Measurements from ENCODE around the gene PLPP7.
A peak's percentile ranks its signal among the peaks of the same experiment; 100 is the strongest.
"Not testable (repeated sequence)": the region's sequence is repeated elsewhere in the genome, so short reads cannot be mapped to it uniquely, and the experiment has no call there.

The PLPP7 gene

DNA sequence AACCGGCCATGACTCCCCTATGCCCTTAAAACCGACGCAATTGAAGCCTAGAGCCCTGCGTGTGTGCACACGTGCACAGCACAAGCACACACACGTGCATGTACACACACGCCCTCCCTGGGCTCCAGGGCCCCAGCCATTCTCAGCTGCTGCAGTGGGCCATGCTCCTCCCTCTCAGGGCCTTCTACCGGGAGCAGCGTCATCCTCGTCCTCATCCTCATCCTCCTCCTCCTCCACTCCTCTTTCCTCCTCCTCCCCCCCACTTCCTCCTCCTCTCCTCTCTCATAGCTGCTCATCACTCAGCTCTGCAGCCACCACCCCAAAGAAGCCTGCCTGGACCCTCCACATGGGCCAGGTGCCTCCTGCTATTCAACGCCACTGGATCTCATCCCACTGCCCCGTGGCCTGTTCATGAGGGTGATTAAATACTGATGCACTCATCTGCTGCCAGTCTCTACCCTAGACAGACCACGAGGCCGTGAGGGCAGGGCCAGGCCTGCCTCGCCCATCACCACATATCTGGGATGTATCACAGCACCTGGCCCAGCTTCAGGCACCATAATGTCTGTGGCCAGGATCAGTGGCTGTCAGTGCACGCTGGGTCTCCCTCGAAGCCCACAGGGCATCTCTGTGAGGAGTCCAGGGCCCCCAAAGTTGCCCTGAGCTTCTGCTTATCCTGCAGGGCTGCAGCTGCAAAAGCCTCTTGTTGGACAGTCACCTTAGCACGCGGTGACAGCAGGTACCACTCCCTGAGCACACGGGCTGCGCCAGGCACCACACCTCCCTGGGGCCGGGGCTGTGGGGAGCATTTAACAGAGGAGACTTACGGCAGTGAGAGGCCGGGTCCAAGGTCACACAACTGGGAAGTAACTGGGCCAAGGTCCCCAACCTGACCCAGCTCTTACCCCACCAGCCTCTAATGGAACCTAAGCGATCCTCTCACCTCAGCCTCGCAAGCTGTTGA is 23.0 kb upstream of the PLPP7 start:
- no peak for DNase-seq (ENCODE audit: low read depth in 1 of 2, low spot score in 1 of 2)

DNA sequence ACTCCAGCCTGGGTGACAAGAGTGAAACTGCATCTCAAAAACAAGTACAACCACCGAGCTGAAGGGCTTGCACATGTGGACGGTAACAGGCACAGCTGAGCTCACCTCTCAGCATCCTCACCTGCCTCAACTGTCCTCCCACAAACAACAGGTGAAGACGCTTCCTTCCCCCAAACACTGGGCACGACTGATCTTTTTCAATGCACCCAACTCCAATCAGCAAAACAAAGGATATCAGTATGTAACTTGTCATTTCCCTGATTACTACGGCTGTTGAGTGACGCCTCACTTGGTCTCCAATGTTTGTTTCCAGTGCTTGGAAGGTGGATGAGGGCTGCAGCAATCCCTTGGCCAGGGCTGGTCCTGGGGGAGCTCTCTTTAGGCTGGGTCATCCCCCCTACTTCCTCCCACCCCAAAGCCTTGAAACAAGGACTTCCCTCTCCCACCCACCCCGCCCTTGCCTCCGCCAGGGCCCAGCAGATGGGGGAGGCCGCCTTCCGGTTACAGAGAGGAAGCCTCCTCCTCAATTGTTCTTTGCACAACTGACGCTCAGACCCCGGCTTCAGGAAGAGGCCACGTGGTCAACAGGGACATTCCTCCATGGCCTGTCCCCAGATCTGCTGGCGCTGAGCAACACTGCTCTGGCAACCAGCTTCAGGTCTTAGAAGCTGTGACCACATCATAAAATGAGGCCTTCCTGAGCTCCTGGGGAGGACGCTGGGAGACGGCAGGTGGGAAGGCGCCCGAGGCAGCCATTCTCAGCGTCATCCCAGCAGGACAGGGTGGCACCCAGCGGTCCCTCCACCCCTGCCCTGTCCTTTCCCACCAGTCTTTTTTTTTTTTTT is 19.1 kb upstream of the PLPP7 start:
- no peak for DNase-seq (ENCODE audit: low read depth in 1 of 2, low spot score in 1 of 2)

DNA sequence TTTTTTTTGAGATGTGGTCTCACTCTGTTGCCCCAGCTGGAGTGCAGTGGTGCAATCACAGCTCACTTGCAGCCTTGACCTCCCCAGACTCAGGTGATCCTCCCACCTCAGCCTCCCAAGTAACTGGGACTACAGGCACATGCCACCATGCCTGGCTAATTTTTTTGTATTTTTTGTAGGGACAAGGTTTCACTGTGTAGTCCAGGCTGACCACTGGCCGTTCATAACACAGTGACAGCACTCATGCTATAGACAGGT is 18.6 kb upstream of the PLPP7 start:
- not testable (repeated sequence) for DNase-seq (ENCODE audit: low read depth in 1 of 2, low spot score in 1 of 2)

DNA sequence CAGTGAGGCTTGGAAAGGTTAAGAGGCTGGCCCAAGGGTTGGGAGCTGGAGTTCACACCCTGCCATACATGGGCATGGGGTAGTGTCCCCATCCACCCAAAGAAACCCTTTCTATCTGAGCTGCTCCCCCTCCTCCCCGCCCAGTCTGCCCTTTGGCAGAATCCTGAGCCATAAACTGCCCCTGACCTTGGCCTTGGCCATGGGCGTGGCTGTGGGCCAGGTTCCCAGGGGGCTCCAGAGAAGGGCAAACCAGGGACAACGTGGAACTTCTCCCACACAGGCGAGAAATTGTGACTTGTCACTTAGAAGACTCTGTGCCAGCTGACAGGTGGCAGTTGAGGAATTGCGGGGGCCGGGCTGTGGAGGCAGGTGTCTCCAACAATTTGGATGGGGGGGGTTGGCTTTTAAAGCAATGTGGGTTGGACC is 18.0 kb upstream of the PLPP7 start:
- no peak for DNase-seq (ENCODE audit: low read depth in 1 of 2, low spot score in 1 of 2)

DNA sequence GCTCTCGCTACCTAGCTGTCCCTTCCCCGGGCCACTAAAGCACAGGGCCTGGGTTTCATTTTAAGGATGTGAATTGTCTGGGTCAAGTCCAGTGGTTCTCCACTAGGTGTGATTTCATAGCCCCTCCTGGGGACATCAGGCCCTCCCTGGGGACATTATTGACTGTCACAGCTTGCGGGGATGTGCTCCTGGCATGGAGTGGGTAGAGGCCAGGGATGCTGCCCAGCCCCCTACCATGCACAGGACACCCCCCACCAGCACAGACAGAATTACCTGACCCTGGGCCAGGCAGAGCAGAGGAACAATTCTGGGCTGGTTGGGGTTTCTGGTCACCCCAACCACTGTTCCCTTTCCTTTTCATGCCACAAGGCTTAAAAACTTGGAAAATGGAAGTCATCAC is 17.3 kb upstream of the PLPP7 start:
- no peak for DNase-seq (ENCODE audit: low read depth in 1 of 2, low spot score in 1 of 2)

DNA sequence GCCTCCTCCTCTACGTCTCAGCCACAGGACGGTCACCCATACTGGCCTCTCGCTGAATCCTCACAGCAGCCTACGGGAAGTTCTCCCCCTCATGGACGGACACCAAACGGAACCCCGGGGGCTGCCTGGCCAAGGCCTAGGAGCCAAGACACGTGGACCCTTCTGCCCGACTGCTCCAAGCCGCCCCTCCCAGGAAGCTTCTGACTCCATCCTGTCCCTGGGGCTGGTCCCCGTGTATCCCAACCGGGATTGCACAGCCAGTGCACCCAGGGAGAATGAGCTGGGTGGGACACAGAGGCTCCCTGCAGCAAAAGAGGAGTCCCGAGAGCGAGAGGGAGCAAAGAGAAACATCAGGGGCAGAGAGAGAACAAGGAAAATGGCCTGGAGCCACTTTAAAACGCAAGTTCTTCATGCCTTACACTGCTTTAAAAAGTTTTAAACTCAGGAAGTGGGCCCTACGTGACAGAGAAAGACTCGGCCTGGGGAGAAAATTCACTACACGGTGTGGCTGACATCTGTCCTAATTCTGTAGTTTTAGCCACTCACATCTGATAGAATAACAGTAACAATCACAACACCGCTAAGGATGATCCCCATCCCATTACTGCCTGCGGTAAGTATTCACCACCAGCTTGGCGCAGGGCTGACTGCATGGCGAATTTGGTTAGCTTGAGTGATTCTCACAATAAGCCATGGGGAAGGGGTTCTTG is 16.2 kb upstream of the PLPP7 start:
- no peak for DNase-seq (ENCODE audit: low read depth in 1 of 2, low spot score in 1 of 2)

DNA sequence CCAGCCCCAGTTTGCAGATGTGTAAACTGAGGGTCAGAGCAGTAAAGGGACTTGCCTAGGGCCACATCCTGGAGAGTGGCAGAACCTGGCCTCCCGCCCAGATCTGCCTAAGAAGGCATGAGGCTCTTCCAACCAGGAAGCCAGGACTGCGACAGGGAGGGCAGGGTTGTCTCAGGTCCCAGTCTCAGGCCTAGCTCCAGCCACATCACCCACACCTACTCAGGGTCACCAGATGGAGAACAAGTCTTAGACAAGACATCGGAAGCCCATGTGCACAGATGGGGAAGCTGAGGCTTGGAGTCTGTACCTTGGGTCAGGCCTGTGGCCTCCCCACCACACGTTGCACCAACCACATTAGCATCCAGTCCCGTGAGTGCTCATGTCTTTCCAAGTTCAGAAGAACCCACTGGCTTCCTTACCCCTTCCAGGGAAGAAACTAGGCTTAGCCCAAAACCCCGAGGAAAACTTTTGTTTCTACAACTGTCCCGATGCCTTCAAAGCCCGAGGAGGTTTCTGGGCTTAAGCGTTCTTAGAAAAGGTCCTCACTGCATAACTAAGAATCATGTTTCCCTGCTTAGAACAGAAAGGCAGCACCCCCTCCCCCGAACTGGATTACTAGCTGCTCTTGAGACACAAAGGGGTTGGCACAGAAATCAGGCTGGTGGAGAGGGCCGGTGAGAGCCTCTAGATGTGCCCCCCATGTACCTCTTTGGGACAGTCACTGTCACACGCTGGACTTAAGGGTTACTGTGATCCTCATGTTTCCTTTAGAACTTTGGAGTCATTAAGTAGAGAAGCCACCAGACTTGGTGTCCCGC is 15.5 kb upstream of the PLPP7 start:
- no peak for DNase-seq (ENCODE audit: low read depth in 1 of 2, low spot score in 1 of 2)

DNA sequence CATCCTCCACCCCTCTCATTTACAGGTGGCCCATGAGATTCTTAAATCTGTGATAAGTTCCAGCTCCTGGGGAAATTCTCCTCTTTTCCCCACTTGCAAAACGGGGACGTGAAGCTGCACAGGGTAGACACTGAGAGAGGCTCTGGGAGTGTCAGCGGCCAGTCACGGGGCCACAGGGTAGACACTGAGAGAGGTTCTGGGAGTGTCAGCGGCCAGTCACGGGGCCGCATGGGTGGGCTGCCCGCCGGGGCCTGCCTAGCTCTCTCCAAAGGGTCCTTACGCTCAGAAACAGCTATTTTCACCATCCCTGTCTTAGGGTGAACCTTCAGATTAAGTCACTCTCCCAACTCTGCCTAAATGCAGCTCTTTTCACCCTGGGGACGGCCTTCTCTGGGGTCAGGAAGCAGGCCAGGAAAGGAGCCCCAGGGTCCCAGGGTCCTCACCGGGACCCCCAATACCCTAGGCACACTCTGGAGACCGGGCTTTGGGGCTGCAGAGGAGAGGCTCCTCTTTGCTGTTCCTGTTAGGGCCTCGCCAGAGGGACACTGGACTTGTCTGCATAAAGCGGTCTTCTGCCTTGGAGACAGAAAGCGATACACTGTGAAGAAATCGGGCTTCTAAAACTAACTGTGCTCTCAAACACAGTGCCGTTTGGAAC is 14.7 kb upstream of the PLPP7 start:
- DNase-seq (ENCODE audit: low read depth in 1 of 2, low spot score in 1 of 2) = no peak

DNA sequence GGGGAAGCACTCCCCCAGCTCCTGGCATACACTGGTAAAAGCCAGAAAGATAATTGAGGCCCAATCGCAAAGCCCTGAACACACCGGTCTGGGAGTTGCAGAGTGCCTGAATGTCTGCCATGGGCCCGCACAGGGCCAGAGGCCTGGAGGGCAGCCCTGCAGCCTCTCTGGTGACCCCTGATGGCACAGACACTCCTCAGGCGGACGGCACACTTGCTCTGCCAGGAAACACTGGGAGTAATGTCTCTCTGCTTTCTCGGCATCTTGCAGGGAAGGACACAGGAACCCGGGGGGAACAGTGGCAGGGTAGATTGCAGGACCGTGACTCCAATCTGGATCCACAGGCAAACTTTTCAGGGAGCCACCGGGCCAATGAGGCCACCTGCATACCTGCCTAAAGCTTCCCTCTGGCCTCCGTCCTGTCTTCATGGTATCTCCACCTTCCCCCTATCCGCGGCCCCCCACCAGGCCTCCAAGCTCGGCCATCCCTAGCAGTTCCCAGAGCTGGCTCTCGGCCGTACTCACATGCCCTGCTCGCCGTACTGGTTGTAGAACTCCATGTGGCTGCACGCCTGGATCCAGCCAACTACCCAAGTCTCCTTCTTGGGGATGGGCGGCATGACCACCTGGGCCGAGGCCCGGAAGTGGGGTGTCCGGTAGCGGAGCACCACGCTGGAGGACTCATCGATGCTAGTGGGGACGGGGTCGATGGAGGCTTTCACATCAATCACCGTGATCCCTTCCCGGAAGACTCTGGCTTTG is 14.0 kb upstream of the PLPP7 start:
- DNase-seq (ENCODE audit: low read depth in 1 of 2, low spot score in 1 of 2) = no peak

DNA sequence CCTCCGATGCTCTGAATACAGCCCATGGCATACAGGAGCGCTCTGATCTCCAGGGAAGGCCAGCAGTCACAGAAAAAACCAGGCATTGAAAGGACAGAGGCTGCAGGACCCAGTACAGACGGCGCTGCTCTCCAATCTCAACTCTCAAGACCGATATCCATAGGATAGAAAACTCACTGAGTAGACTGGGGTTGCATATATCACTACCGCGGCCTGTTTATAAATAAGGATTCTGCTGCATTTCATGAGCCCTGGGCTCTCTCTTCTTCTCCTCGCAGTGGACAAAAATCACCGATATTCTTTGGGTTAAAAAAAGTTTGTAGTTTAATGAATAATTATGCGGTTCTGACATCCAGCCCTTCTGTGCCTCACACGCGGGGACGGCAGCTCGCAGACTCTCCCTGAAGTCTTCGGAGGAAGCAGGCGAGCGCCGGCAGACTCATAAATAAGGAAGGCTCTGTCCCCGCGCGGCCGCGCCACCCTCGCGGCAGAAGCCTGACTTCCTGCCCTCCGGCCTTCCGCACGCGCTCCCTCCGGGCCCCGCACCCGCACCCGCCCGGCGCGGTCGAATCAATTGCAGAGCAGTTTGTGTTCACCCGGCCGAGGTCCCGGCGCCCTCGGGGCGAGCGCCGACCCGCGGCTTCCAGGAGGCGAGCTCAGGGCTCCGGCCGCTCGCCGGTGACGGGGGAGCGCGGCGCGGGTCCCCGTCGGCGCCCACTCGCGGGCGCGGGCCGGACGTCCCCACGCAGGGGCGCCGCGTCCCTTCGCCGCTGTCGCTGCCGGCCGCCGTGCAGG is 13.2 kb upstream of the PLPP7 start, which contains the start of gene FAM78A:
Gene FAM78A (minus strand): TSS at position 417 of the 795 bp plus-strand sequence. CDS start 331 bp downstream, at position 86.
- DNase-seq (ENCODE audit: low read depth in 1 of 2, low spot score in 1 of 2) = no peak

DNA sequence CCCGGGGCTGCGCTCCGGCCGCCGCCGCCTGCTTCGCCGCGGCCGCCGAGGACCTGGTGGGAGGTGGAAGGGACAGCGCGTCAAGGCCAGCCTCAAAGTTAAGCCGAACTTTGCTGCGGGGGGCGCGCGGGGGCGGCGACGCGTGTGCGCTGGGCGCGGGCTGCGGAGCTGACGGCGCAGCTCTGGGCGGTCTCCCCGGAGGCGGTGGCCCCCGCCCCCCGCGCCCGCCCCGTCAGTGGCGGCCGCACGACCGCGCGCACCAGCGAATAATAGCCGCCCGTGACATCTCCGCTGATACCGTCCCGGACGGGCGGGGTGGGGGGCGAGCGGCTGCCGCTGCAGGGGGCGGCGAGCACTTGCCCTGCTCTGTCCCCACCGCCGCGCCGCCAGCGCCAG is 12.6 kb upstream of the PLPP7 start:
- DNase-seq (ENCODE audit: low read depth in 1 of 2, low spot score in 1 of 2) = no peak

DNA sequence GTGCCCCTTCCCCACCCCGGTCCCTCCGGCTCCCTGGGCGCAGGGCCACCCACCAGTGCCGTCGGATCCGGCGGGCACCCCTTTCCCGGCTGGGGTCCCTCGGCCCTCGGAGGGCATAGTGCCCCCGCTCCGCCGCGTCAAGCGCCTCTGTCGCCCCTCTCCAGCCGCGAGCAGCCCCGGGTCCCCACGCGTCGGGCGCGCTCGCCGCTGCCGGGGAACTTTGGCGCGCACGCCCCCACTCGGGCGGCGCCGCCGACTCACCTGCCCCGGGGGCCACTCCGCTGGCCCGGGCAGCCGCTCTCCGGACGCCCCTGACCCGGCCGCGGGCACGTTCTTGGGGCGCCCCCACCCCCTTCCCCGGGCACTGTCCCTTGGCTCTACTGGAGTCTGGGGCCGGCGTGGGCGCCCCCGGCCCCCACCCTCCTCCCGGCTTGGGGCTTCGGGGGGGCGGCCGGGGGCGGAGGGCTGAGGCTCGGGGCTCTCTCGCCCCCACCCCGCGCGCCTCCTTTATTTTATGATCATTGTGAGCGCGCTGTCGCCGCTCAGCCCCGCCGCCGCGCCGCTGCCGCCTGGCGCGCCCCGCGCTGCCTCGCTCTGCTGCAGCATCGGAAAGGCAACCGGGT is 12.1 kb upstream of the PLPP7 start:
- DNase-seq (ENCODE audit: low read depth in 1 of 2, low spot score in 1 of 2) = no peak

DNA sequence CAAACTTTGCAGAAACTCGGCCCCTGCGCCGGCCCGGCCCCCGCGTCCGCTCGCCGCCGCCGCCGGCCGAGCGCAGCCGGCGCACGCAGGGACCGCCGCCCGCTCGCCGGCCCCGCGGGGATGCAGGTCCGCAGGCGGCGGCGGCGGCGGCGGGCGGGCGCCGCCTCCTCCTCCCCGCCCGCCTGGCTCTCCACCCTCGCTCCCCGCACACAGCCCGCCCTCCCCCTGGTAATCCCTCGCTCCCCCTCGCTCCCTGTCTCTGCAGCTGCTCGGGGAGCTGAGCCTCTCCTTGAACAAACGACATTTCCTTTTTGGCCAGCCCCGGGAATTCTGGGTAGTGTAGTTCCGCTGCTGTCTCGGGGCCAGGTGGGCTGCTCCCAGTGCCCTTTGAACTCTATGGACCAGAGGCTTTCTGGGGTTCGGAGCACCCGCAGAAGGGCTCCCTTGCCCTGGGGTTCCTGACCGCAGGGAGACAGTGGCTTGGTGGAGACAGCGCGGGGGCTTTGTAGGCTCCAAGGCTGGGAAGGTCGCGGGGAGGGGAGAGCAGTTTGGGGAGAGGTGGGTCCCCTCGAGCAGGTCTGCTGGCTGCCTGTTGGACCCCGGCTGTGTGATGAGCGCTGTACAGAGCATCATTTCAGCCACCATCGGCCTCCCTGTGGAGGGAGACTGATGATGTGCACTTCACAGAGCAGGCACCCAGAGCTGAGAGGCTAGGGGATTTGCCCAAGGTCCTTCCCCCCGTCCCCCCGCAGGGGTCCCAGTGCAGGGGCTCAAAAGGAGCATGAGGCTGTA is 11.4 kb upstream of the PLPP7 start:
- DNase-seq (ENCODE audit: low read depth in 1 of 2, low spot score in 1 of 2) = peak; percentile 30 to 57

DNA sequence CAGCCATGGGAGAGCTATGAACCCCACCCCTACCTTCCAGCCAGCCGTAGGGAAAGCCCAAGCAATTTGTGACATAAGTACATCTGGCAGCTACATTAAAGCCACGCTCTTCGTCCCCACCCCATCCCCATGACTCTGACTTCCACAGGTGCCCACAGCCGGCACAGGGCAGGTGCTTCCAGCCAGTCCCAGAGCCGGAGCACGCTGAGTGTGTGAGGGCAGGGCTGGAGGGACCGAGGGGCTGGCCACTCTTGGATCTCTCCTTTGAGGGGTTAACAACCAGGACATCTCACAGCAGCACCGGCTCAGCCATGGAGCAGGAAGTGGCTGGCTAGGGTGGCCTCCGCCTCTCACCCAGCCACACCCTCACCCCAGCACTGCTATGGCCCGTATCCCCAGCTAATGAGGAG is 10.8 kb upstream of the PLPP7 start:
- no peak for DNase-seq (ENCODE audit: low read depth in 1 of 2, low spot score in 1 of 2)

DNA sequence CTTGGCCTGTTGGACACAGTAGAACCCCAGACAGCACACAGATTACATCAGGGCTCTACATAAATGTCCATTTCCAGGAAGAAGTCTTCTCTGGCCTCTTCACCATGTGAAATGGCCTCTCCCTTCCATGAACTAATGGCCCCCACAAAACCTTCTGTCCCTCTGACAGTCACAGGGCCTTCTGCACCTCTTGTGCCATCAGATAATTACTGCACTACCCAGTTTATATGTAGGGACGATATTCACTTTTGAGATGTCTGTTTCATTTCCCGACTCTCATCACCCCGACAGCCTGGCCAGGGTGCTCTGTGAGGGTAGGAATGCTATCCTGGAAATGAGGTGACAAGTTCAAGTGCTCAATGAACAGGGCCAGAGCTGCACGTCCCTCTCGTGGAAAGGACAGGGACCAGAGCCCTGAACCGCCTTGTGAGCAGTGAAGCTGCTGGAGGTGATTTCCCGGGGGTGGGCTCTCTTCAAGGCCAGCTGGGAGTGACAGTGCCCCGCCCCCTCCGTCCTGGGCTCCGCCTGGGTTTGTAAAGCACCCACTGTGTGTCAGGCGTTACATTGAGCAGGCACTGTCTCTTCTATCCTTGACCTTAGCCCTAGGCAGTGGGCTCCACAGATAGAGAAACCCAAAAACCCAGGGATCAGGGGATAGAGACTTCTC is 10.2 kb upstream of the PLPP7 start:
- no peak for DNase-seq (ENCODE audit: low read depth in 1 of 2, low spot score in 1 of 2)

DNA sequence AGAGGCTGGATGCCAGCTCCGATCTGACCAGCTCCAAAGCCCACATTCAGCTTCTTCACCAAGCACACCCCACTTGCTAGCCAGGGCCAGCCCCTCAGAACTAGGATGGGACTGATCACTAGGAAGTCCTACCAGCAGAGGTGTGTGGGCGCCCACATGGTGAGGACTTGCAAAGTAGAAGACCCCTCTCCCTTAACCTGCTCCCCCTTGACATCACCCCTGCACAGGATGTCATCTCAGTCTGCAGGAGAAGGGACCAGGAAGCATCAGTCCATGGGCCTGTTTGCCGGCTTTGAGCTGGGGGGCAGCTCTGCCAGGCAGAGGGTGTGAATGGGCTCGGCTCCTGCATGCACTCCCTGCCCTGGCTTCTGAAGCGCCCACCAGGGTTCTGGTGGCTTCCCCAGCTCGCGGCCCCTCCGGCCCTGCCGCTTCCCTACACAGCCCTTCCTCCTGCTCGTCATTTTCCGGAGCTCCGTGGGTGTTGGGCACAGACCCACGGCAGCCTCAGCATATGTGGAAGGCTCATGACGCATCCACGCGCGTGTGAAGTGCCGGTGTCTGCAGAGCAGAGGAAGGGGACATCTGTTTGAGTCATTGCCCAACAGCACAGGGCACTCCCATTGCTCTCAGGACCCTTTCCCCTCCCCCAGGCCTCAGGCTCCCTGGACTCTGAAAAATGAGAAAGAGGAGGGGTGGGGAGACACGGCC is 9.5 kb upstream of the PLPP7 start:
- DNase-seq (ENCODE audit: low read depth in 1 of 2, low spot score in 1 of 2) = no peak
